ENCODE results near the gene DLX4.

DLX4 gene

DNA sequence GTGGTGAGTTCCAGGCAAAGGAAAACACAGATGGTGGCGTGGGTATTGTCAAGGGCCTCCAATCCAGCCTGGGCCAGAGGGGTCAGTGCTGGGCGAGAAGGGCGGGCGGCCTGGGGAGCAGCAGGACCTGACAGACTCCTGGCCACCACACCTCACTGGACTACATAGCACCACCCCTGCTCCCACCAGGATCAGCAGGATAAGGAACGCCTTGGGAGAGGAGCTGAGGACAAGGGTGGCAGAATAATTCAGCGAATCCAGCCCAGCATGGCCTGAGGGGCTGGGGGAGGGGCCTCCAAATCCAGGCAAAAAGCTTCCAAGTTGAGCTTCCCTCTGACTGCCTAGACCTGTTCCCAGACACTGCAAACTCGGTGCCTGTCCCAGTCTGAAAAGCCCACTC lies 6.5 kb downstream of the DLX4 start:
- Histone ChIP-seq H2BK5ac (ENCODE audit: low read length) (no peak overlapping the region), H3K36me3 (ENCODE audit: control insufficient read depth, insufficient read depth, low read length) (no peaks in the 10 kb centered on the region), H3K27me3 (ENCODE audit: insufficient read depth, low read length, poor library complexity) (peaks cover 39% of the 10 kb centered on the region), H3K79me2 (ENCODE audit: control insufficient read depth, insufficient read depth, low read length) (no peaks in the 10 kb centered on the region), H3K18ac (ENCODE audit: low read length) (no peak overlapping the region), H3K79me1 (ENCODE audit: low read length) (no peaks in the 10 kb centered on the region), H4K8ac (ENCODE audit: low read depth, low read length) (no peak overlapping the region), H3K56ac (ENCODE audit: low read length) (no peak overlapping the region), H3K23ac (ENCODE audit: low read length) (no peak overlapping the region), H4K5ac (ENCODE audit: low read length) (no peak overlapping the region), H3K27ac (ENCODE audit: low read depth, low read length) (no peak overlapping the region), H3K4me1 (ENCODE audit: control insufficient read depth, low read depth, low read length) (peaks cover 11% of the 10 kb centered on the region), H2BK15ac (replicated peaks; ENCODE audit: low read depth) (no peak overlapping the region), H2AK5ac (ENCODE audit: low read length) (no peak overlapping the region), H3K4me3 (ENCODE audit: low read length) (no peak overlapping the region), H3K9ac (ENCODE audit: low read length) (no peak overlapping the region), H2BK120ac (ENCODE audit: low read depth, low read length) (no peak overlapping the region), H3K4me2 (ENCODE audit: low read length) (no peak overlapping the region), H3K4ac (ENCODE audit: low read depth, low read length) (no peak overlapping the region)
- peak; percentile 53 for DNase-seq
- WGBS (ENCODE audit: extremely low coverage, insufficient coverage, low lambda C conversion rate) = no CpG with 5 or more reads among the region's 7 CpGs

GRCh38 chr17:49976163-49976827 lies 7.3 kb downstream of the DLX4 start:
- Histone ChIP-seq H3K56ac (ENCODE audit: low read length) (no peak overlapping the region), H3K23ac (ENCODE audit: low read length) (no peak overlapping the region), H4K8ac (ENCODE audit: low read depth, low read length) (no peak overlapping the region), H3K18ac (ENCODE audit: low read length) (no peak overlapping the region), H2BK5ac (ENCODE audit: low read length) (no peak overlapping the region), H2BK120ac (ENCODE audit: low read depth, low read length) (no peak overlapping the region), H3K9ac (ENCODE audit: low read length) (no peak overlapping the region), H3K27me3 (ENCODE audit: insufficient read depth, low read length, poor library complexity) (peaks cover 31% of the 10 kb centered on the region), H4K5ac (ENCODE audit: low read length) (no peak overlapping the region), H2AK5ac (ENCODE audit: low read length) (no peak overlapping the region), H3K4ac (ENCODE audit: low read depth, low read length) (no peak overlapping the region), H2BK15ac (replicated peaks; ENCODE audit: low read depth) (no peak overlapping the region), H3K4me2 (ENCODE audit: low read length) (no peak overlapping the region), H3K27ac (ENCODE audit: low read depth, low read length) (no peak overlapping the region), H3K79me2 (ENCODE audit: control insufficient read depth, insufficient read depth, low read length) (no peaks in the 10 kb centered on the region), H3K4me3 (ENCODE audit: low read length) (no peak overlapping the region), H3K4me1 (ENCODE audit: control insufficient read depth, low read depth, low read length) (peaks cover 11% of the 10 kb centered on the region), H3K79me1 (ENCODE audit: low read length) (no peaks in the 10 kb centered on the region), H3K36me3 (ENCODE audit: control insufficient read depth, insufficient read depth, low read length) (no peaks in the 10 kb centered on the region)
- no CpG with 5 or more reads among the region's 5 CpGs for WGBS (ENCODE audit: extremely low coverage, insufficient coverage, low lambda C conversion rate)
- peak; percentile 50 for DNase-seq

DNA sequence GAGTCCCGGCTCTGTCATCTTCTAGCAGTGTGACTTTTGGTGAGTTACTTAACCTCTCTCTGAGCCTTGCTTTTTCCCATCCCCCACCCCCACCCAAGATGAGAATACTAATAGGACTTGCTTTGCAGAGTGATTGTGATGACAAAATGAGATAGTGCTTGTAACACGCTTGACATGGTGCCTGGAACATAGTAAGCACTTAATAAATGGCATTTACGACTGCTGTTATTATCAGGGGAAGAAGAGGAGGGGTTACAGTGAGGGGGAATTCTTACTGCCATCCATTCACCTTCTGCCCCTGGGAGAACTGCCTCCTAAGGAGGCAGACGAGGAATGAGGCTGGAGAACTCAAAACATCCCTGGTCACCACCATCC lies 7.8 kb downstream of the DLX4 start:
- Histone ChIP-seq H2AK5ac (ENCODE audit: low read length) (no peak overlapping the region), H3K23ac (ENCODE audit: low read length) (no peak overlapping the region), H2BK120ac (ENCODE audit: low read depth, low read length) (no peak overlapping the region), H4K5ac (ENCODE audit: low read length) (no peak overlapping the region), H3K4ac (ENCODE audit: low read depth, low read length) (no peak overlapping the region), H3K56ac (ENCODE audit: low read length) (no peak overlapping the region), H3K4me1 (ENCODE audit: control insufficient read depth, low read depth, low read length) (peaks cover 11% of the 10 kb centered on the region), H3K4me2 (ENCODE audit: low read length) (no peak overlapping the region), H3K79me2 (ENCODE audit: control insufficient read depth, insufficient read depth, low read length) (no peaks in the 10 kb centered on the region), H3K36me3 (ENCODE audit: control insufficient read depth, insufficient read depth, low read length) (no peaks in the 10 kb centered on the region), H2BK5ac (ENCODE audit: low read length) (no peak overlapping the region), H3K79me1 (ENCODE audit: low read length) (no peaks in the 10 kb centered on the region), H3K4me3 (ENCODE audit: low read length) (no peak overlapping the region), H3K18ac (ENCODE audit: low read length) (no peak overlapping the region), H4K8ac (ENCODE audit: low read depth, low read length) (no peak overlapping the region), H3K9ac (ENCODE audit: low read length) (no peak overlapping the region), H3K27me3 (ENCODE audit: insufficient read depth, low read length, poor library complexity) (peaks cover 26% of the 10 kb centered on the region), H2BK15ac (replicated peaks; ENCODE audit: low read depth) (no peak overlapping the region), H3K27ac (ENCODE audit: low read depth, low read length) (no peak overlapping the region)
- no CpG with 5 or more reads among the region's 4 CpGs for WGBS (ENCODE audit: extremely low coverage, insufficient coverage, low lambda C conversion rate)
- no peak for DNase-seq

DNA sequence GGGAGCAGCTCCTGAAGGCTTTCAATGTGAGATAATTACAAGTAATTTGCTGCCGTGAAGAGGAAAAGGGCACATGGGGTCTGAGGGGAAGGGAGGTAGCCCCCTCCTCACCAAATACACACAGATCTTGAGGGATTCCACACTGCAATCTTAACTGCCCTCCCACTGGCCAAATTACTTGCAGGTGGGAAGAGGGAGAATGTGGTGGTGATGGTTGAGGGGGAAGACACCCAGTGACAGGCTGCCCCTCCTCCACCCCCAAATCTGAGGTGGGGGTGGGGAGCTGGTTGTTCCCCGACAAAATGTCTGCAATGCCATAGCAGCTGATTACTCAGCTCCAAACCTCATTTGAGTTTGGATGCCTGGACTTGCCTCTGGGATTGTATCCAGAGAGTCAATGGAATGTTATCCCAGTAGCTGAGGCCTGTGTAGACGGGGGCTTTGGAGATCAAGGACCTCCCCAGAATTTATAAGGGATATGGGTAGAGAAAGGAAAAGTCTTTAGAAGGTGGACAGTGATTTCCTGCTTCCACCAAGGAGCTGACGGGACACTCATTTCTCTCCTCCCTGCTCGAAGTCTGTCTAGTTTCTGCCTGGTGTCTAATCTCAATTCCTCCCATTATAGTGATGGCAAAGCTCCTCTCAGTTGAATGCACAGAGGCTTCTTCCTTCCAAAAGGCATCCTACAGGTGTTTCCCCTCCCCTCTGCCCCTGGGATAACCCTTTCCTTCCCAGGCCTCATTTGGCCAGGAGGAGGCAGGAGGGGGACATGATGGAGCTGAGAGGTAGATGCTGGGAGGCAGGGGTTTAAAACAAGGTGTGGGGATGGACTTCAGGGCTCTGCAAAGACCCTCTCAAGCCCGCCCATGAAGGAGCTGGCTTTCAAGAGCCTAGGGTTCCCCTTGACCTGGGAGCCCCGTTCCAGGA lies 8.7 kb downstream of the DLX4 start:
- Histone ChIP-seq H3K18ac (ENCODE audit: low read length) (no peak overlapping the region), H2BK5ac (ENCODE audit: low read length) (no peak overlapping the region), H3K4ac (ENCODE audit: low read depth, low read length) (no peak overlapping the region), H3K79me1 (ENCODE audit: low read length) (no peaks in the 10 kb centered on the region), H3K79me2 (ENCODE audit: control insufficient read depth, insufficient read depth, low read length) (no peaks in the 10 kb centered on the region), H2BK120ac (ENCODE audit: low read depth, low read length) (no peak overlapping the region), H3K4me3 (ENCODE audit: low read length) (no peak overlapping the region), H3K4me2 (ENCODE audit: low read length) (no peak overlapping the region), H3K36me3 (ENCODE audit: control insufficient read depth, insufficient read depth, low read length) (no peaks in the 10 kb centered on the region), H2BK15ac (replicated peaks; ENCODE audit: low read depth) (no peak overlapping the region), H4K5ac (ENCODE audit: low read length) (no peak overlapping the region), H3K4me1 (ENCODE audit: control insufficient read depth, low read depth, low read length) (peaks cover 11% of the 10 kb centered on the region), H2AK5ac (ENCODE audit: low read length) (no peak overlapping the region), H3K27me3 (ENCODE audit: insufficient read depth, low read length, poor library complexity) (peaks cover 18% of the 10 kb centered on the region), H3K56ac (ENCODE audit: low read length) (no peak overlapping the region), H3K23ac (ENCODE audit: low read length) (no peak overlapping the region), H3K27ac (ENCODE audit: low read depth, low read length) (no peak overlapping the region), H3K9ac (ENCODE audit: low read length) (no peak overlapping the region), H4K8ac (ENCODE audit: low read depth, low read length) (no peak overlapping the region)
- peak; percentile 40 for DNase-seq
- no CpG with 5 or more reads among the region's 7 CpGs for WGBS (ENCODE audit: extremely low coverage, insufficient coverage, low lambda C conversion rate)

DNA sequence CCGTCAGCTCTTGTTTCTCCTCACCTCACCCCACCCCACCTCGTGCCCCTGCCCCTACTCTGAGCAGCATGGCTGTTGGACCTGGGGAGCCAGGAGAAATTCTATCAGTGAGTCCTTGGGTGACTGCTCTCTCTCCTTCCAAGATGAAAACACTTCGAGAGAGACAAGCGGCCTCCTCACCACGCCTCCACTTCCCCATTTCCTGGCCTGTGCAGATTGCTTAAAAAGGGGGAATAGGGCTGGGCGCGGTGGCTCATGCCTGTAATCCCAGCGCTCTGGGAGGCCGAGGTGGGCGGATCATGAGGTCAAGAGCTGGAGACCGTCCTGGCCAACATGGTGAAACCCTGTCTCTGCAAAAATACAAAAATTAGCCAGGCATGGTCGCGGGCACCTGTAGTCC lies 9.5 kb downstream of the DLX4 start:
- peaks cover 11% of the 10 kb centered on the region for H3K4me1 ChIP-seq (ENCODE audit: control insufficient read depth, low read depth, low read length)
- H3K27me3 ChIP-seq (ENCODE audit: insufficient read depth, low read length, poor library complexity) = peaks cover 11% of the 10 kb centered on the region
- no peak overlapping the region for H2BK5ac ChIP-seq (ENCODE audit: low read length)
- H3K27ac ChIP-seq (ENCODE audit: low read depth, low read length) = no peak overlapping the region
- H2BK120ac ChIP-seq (ENCODE audit: low read depth, low read length) = no peak overlapping the region
- H3K79me2 ChIP-seq (ENCODE audit: control insufficient read depth, insufficient read depth, low read length) = no peaks in the 10 kb centered on the region
- no peak overlapping the region for H3K4me2 ChIP-seq (ENCODE audit: low read length)
- H4K8ac ChIP-seq (ENCODE audit: low read depth, low read length) = no peak overlapping the region
- H3K23ac ChIP-seq (ENCODE audit: low read length) = no peak overlapping the region
- H3K9ac ChIP-seq (ENCODE audit: low read length) = no peak overlapping the region
- no peak for DNase-seq
- H3K4ac ChIP-seq (ENCODE audit: low read depth, low read length) = no peak overlapping the region
- H2AK5ac ChIP-seq (ENCODE audit: low read length) = no peak overlapping the region
- no peak overlapping the region for H3K18ac ChIP-seq (ENCODE audit: low read length)
- no peak overlapping the region for H3K56ac ChIP-seq (ENCODE audit: low read length)
- H2BK15ac ChIP-seq (replicated peaks; ENCODE audit: low read depth) = no peak overlapping the region
- H4K5ac ChIP-seq (ENCODE audit: low read length) = no peak overlapping the region
- H3K4me3 ChIP-seq (ENCODE audit: low read length) = no peak overlapping the region
- WGBS (ENCODE audit: extremely low coverage, insufficient coverage, low lambda C conversion rate) = no CpG with 5 or more reads among the region's 13 CpGs
- no peaks in the 10 kb centered on the region for H3K36me3 ChIP-seq (ENCODE audit: control insufficient read depth, insufficient read depth, low read length)
- no peaks in the 10 kb centered on the region for H3K79me1 ChIP-seq (ENCODE audit: low read length)

Data from mesendoderm (in vitro differentiated cells).